ENCODE results near the gene RAB9A.
"Not testable (repeated sequence)": the region's sequence is repeated elsewhere in the genome, so short reads cannot be mapped to it uniquely, and the experiment has no call there.

Gene RAB9A

DNA sequence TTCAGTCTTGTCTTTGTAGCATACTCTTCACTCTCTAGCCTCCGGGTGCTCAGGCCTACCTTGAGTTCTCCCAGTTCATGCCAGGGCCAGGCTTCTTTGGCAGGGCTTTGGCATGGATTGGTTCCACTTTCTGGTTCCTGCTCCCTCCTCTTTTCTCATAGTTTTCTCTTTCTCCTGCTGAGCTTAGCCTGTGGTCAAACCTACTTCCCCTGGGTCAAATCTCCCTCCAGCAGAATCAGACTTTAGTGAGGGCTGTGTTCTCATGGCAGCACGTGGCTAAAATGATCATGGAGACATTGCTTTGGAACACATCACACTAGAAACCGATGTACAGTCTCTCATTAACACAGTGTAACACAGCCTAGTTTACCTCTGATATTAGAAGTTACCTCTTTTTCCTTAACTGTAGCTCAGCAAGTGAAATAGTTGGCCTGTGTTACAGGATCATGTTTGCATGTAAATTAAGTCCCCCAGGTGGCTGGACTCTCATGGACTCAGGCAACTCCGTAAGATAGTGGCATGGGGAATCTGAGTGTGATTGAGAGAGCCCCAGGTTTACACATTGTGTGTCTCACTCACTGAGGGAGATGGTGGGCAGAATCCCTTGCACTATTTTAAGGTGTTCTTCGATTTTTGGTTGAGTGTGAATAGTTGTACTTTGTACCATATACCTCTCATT lies 13.3 kb downstream of the RAB9A start:
- DNase-seq (ENCODE audit: low spot score): no peak

DNA sequence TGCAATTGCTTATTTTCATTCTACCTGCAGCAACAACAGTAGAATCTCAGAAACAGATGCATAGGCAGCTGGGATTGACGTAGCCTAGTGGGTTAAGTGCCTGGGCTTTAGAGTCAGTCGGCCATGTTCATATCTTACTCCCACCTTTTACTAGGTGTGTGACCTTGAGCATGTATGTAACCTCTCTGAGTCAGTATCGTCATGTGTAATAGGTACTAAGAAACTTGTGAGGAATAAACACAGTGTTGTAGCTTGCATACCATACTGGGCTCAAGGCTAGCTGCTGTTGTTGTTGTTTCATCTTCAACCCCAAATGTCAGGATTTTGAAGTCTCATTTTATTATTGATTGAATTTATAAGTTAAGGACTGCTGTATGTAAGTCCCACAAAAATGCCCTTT lies 14.2 kb downstream of the RAB9A start:
- DNase-seq (ENCODE audit: low spot score): no peak

DNA sequence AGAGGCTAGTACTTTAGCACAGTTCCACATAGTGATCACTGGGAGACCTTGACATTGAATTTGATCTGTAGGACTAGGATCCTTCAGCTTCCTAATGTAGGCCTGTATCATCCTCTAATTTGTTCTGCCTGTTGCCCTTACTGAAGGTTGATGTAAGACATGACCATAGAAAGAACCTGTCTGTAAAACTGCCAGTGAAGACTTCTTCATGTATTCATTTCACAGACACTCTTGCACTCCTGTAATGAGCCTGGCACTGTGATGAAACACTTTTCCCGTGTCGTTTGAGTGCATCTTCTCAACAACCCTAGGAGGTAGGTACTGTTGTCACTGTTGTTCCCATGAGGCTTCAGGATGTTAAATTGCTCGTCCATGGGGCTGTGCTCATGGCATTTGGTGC lies 14.7 kb downstream of the RAB9A start:
- no peak for DNase-seq (ENCODE audit: low spot score)

- no peak for DNase-seq (ENCODE audit: low spot score)
These were observed 22.2 kb downstream of the RAB9A start for GRCh38 chrX:13711141-13711540.

GRCh38 chrX:13716455-13716854 lies 27.5 kb downstream of the RAB9A start:
- no peak for DNase-seq (ENCODE audit: low spot score)

DNA sequence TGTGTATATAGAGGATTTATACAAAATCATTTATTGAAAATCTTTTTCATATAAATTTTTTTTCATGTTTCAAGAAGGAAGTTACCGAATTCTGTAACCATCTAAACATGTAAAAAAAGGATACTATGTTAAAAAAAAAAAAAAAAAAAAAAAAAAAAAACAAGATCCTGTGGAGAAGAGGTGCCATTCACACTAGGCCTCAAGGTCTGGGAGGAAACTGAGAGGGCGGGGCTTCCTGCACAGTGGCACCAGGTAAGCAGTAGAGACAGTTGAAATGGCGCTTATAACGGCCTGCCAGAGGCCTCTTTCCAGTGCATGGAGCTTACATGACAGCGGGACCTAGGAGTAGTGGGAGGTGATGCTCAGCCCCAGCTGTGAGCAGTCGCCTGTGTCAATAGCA lies 28.0 kb downstream of the RAB9A start:
- no peak for DNase-seq (ENCODE audit: low spot score)

DNA sequence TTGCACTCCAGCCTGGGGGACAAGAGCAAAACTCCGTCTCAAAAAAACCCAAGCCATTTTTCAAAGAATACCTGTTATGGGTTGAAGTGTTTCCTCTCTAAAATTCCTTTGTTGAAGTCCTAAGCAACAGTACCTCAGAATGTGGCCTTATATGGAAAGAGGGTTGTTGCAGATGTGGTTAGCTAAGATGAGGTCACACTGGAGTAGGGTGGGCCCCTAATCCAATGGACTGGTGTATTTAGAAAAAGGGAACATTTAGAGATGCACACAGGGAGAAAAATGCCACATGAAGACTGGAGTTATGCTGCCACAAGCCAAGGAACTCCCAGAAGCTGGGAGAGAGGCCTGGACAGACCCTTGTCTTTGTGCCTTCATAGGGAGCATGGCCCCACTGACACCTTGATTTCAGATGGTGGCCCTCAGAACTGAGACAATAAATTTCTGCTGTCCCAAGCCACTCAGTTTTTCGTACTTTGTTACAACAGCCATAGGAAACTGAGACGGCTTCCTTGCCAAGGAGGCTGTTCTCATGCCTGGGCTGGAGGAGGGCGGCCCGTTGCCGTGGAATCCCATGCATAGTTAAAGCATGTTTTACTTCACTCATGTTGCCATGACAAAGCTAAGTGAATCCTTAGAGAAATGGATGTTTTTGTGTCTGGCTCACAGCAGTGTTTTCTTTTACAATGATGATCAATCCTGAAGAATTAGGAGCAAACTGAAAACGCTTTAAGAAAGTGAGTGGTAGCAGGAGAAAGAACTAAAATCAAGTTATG lies 29.0 kb downstream of the RAB9A start:
- no peak for DNase-seq (ENCODE audit: low spot score)

- DNase-seq (ENCODE audit: low spot score): no peak
These were observed 30.4 kb downstream of the RAB9A start for GRCh38 chrX:13719192-13719856.

DNA sequence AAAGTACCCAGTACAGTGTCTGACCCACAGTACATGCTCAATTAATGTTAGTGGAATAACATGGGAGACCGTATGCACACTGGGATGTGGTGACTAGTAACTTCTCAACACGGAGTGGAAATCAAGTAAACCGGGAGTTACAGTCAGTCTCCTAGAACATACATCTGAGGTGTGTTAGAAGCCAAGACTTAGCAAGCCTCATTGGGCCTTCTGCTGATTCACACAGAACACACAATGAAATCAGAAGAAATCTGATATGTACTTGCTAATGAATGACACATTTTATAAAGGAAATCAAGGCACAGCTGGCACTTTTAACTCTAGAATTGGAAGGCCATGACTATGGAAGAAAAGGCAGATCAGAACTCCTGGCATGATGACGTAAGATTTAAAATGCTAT lies 32.4 kb downstream of the RAB9A start:
- no peak for DNase-seq (ENCODE audit: low spot score)

DNA sequence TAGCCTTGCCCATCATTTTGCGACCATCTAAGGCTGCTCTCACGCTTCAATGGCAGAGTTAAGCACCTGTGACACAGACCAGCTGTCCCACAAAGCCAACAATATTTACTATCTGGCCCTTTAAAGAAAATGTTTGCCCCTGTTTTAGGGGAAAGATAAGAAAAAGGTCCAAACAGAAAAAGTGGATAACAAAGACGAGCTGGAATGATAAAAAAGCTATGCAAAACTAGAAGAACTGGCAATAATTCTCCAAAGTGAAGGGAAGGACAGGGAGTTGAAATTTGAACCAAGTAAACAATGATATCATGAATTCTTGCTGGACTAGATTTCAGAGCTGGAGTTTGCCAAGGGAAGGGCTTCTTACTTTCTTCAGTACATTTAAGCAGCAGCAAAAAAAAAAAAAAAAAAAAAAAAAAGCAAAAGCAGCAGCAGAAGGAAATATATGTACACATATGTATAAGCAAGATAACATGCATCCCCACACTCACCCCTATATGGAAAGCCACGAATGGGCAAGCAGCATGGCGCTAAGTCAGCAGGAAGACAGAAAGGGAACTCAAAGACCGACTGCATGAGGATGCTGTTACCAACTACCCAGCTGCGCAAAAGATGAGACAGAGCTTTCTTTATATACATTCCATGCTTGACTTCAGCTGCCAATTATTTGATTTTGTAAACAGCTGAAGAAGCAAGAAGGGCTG lies 33.0 kb downstream of the RAB9A start:
- no peak for DNase-seq (ENCODE audit: low spot score)

- not testable (repeated sequence) for DNase-seq (ENCODE audit: low spot score)
These were observed 36.0 kb downstream of the RAB9A start for GRCh38 chrX:13724878-13725277.

DNA sequence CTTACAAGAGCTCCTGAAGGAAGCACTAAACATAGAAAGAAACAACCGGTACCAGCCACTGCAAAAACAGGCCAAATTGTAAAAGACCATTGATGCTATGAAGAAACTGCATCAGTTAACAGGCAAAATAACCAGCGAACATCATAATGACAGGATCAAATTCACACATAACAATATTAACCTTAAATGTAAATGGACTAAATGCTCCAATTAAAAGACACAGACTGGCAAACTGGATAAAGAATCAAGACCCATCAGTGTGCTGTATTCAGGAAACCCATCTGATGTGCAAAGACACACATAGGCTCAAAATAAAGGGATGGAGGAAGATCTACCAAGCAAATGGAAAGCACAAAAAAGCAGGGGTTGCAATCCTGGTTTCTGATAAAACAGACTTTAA lies 37.7 kb downstream of the RAB9A start:
- not testable (repeated sequence) for DNase-seq (ENCODE audit: low spot score)

DNA sequence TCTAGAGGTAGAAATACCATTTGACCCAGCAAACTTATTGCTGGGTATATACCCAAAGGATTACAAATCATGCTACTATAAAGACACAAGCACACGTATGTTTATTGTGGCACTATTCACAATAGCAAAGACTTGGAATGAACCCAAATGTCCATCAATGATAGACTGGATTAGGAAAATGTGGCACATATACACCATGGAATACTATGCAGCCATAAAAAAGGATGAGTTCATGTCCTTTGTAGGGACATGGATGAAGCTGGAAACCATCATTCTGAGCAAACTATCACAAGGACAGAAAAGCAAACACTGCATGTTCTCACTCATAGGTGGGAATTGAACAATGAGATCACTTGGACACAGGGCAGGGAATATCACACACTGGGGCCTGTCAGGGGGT lies 41.6 kb downstream of the RAB9A start:
- DNase-seq (ENCODE audit: low spot score): not testable (repeated sequence)

GRCh38 chrX:13732246-13733067 lies 43.5 kb downstream of the RAB9A start:
- no peak for DNase-seq (ENCODE audit: low spot score)

DNA sequence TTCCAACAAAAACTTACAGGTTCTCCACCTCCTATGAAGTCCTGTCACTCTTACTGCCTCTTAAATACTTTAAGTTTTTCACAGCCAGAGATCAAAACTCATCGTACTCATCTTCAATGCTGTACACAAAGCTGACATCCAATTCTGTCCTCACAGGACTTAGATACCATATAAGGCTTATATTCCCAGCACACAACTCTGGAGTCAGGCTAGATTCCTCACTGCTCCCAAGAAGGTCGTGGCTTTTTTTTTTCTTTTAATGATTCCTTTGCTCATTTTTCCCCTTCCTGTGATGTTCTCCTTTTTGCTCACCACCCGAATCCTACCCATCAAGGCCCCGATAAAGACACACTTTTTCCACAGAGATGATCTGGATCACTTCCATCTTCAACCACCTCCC lies 44.6 kb downstream of the RAB9A start:
- no peak for DNase-seq (ENCODE audit: low spot score)

DNA sequence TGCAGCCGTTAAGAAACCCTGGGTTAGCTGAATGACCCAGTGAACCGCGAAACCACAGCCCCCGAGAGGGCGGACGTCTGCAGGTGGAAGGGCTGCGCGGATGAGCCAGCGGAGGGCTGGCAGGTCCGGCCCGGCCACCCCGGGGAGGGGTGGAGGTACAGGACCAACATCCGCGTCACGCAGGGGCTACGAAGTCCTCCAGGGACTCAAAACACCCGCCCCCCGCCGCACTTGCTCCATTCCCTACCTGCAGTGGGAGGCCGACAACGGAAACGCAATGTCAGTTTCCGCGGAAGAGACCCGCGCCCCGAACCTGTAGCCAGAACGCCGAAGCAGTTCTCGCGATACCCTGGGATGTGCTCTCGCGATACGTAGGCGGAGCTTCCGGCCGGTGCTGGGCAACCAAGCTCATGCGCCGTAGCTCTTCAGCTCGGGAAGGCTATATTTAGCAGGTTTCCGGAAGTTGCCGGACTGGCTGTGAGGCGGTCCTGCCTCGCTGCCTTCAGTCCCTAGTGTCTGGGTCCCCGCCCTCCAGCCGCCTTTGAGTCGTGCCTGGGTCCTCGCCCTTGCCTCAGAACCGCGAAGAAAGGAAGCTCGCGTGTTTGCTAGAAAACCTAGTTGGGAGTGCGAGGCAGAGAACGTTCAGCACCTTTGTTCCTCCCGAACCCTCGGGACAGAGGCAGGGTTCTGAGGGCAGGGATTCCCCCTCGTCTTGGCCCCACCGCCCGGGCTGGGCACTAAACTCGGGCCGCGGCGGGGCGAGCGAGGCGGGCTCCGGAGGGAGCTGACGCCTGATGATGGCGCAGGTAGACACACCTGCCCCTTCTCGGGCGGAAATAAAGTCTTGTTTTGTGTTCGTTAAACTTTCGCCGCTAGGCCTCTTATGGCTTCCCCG lies 45.6 kb downstream of the RAB9A start, which contains the start of the genes OFD1 and TRAPPC2:
Gene OFD1, plus strand, starts transcription at position 471 of the 895 bp plus-strand sequence. Its CDS starts 324 bp downstream, at position 795.
Gene TRAPPC2, minus strand, starts transcription at position 343 of the 895 bp plus-strand sequence. CDS start 14,657 bp downstream, outside the sequence.
- DNase-seq (ENCODE audit: low spot score): peak; percentile 95

DNA sequence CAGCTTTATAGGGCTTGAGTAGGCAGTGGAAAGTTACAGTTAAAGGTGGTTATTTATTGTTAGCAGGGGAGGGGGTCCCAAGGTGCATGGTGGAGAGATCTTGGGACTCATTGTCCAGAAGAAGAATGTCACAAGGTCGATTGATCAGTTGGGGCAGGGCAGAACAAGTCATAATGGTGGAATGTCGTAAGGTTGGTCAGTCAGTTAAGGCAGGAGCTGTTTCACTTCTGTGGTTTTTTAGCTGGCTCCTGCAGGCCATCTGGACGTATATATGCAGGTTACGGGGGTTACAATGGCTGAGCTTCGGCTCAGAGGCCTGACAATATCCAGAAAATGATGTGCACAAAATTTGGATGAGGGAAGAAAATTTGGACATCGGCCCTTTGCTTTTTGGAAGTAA lies 52.8 kb downstream of the RAB9A start:
- no peak for DNase-seq (ENCODE audit: low spot score)

DNA sequence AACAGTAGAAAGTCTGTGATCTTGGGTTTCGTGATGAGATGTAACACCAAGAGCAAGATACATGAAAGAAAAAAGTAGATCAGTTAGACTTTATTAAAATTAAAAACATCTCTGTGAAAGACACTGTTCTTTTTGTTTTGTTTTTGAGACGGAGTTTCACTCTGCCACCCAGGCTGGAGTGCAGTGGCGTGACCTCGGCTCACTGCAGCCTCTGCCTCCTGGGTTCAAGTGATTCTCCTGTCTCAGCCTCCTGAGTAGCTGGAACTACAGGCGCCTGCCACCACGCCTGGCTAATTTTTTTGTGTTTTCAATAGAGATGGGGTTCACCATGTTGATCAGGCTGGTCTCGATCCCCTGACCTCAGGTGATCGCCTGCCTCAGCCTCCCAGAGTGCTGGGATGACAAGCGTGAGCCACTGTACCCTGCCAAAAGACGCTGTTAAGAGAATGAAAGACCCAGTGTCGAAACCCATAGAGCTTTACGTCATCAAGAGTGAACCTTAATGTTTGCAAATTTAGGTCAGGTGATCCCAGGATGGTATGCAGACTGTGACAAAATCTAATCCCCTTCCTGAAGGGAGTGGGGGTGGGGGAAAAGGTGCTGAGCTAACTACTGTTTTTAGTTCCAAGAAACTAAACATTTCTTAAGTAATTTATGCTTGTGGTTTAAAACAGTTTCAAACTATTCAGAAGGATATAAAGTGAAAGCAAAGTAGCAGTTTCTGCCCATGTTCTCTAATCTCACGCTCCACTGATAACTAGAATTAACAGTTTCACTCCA lies 53.7 kb downstream of the RAB9A start:
- no peak for DNase-seq (ENCODE audit: low spot score)

DNA sequence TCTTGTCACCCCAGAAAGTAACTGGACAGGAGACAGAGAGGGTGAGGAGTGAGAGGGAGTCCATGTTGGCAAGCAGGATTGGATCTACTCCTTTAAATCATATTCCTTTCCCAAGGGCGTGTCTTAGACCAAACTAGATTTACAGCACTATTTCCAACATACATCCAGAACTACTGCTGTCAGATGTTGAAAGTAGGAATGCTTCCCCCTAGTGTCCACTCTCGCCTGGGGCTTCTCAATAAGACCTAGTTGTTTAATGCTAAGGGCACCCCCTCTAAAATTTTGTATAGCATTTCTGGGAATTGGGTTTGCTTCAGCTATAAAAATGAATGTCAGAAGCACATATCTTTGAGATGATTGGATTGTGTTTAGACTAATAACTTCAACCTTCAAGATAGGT lies 58.9 kb downstream of the RAB9A start:
- peak; percentile 39 for DNase-seq (ENCODE audit: low spot score)

DNA sequence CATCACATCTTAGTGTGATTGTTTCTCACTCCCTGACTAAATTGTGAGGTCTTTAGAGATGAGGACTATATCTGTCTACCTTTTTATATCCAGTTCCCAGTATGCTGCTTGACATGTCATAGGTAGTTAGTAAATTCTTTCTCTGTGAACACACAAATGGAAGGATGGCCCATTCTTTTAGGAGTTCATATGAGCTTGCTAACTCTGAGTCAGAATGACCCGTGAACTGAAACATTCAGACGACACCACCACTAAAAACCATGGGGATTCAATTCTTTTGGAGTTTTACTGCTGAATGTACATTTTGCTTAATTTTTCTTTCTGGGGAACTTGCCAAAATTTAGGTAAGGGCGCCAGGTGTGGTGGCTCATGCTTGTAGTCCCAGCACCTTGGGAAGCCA lies 59.6 kb downstream of the RAB9A start:
- DNase-seq (ENCODE audit: low spot score): no peak
